ENCODE results near the gene DPP10.

The DPP10 gene

GRCh38 chr2:114810092-114810491, 367.7 kb downstream of the DPP10 start:
- DNase-seq (ENCODE audit: low read depth in 2 of 2), result no peak

GRCh38 chr2:114812261-114812660, 369.8 kb downstream of the DPP10 start:
- DNase-seq (ENCODE audit: low read depth in 2 of 2), result no peak

DNA sequence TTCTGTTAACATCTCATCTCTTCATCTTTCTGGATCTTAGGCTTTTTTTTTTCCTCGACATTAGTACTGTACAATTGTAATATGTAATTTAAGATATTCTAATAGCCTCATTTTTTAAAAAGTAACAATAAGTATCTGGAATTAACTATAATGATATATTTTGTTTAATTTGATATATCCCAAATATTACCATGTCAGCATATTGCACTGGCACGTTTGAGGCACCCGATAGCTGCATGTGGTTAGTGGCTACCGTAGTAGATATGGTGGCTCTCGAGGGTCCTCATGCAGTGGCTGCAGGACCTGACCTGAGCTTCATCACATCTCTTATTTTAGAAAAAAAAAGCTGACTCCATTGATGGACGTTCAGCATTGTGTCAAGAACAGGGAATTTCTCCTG, 371.9 kb downstream of the DPP10 start:
- no peak for DNase-seq (ENCODE audit: low read depth in 2 of 2)

DNA sequence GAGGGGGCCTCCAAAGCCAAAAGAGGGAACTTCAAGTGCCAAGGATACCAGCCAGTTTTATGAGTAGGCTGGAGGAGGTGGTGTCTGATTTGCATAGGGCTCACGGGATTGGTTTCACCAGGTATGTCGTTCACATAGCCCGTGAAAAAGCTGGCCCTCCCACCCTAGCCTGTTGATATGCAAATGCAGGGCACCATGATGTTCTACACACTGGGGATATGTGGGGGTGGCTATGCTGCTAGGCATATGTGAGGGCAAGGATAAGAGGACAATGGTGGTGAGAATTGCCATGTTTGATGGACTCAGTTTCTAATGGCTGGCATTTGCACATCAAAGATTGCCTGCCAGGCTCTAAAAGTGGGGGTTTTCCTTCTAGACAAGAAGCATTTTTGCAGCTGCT, 378.6 kb downstream of the DPP10 start:
- no peak for DNase-seq (ENCODE audit: low read depth in 2 of 2)

GRCh38 chr2:114843963-114844362, 401.5 kb downstream of the DPP10 start:
- DNase-seq (ENCODE audit: low read depth in 2 of 2), result no peak

DNA sequence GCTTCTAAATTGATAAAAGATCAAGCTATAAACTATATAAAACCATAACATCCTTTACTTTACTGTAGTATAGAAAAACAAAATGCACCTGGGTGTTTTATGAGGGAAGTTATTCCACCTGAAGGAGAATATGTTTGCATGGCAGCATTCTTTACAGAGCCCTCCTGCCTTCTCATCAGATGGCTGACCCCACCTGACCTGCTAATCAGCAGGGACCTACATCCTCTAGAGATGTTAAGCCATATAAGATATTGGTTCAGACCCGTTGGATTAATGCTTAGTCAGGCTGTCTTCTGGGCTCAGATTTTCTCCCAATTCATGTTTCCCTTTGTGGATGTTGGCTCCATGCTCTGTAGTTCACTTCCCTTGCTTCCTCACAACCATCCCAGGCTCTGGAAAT, 414.8 kb downstream of the DPP10 start:
- DNase-seq (ENCODE audit: low read depth in 2 of 2), result no peak

- no peak for DNase-seq (ENCODE audit: low read depth in 2 of 2)
Observed at GRCh38 chr2:114859726-114860510, 417.5 kb downstream of the DPP10 start.

DNA sequence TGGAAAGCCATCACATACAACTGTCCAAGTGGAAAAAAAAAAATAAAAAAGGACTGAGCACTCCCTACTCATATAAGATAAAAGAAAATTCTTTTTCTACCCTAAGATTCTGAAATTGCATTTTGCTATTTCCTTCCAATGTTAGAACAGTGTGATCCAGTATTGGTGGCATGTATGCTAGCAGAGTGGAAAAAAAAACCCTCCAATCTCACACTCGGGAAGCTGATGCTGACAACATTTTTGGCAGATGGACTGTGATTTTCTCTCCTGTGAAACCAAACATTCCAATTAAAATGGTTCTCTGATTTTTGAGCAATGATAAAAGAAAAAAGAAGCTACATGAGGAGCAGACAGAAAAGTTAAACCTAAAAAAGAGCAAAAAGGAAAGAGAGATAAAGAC, 419.8 kb downstream of the DPP10 start:
- no peak for DNase-seq (ENCODE audit: low read depth in 2 of 2)

- DNase-seq (ENCODE audit: low read depth in 2 of 2), result no peak
Observed at GRCh38 chr2:114864901-114865300, 422.5 kb downstream of the DPP10 start.

DNA sequence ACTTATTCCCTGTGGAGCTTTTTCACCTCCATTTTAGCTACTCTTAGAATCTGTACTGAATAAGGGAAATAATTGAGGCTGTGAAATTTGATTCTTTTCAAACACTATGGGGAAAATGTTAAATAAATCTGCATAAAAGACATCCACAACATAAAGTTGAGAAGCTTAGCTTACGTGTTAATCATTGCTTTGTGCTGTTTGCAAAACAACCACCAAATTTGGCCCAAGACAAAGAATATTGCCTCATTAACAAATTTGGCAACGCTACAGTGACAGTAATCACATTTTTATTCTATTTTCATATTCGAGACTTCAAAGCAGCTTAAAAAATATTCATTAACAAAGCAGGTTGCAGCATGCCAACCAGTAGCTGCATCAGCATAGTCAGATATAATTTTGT, 437.6 kb downstream of the DPP10 start:
- no peak for DNase-seq (ENCODE audit: low read depth in 2 of 2)

DNA sequence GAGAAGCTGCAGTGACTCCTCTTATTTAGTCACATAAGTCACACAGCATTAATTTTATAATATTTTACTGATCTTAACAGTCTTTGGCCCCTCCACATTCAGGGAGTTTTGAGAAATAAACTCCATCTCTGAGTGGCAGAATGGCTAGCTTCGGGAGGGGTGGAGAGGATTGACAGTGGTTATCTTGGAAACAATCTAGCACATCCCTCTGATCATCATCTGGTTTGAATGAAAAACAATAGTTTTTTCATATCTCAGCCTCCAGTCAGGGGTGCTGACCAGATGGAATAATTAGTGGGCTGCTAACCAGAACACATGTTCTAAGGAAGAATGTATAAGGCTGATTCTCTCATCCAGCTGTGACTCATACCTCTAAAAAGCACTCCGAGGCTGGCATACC, 477.5 kb downstream of the DPP10 start:
- no peak for DNase-seq (ENCODE audit: low read depth in 2 of 2)

DNA sequence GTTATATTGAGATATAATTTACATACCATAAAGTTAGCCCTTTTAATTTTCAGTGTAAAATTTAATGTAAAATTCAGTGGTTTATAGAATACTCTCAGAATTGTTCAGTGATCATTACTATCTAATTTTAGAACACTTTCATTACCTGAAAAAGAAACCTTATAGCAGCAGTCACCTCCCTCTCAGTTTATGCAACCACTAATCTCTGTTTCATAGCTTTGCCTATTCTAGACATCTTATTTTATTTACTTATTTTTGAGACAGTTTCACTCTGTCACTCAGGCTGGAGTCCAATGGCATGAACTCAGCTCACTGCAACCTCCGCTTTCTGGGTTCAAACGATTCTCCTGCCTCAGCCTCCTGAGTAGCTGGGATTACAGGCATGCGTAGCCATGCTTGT, 479.6 kb downstream of the DPP10 start:
- DNase-seq (ENCODE audit: low read depth in 2 of 2), result no peak

- no peak for DNase-seq (ENCODE audit: low read depth in 2 of 2)
Observed at GRCh38 chr2:114925296-114926255, 483.1 kb downstream of the DPP10 start.

DNA sequence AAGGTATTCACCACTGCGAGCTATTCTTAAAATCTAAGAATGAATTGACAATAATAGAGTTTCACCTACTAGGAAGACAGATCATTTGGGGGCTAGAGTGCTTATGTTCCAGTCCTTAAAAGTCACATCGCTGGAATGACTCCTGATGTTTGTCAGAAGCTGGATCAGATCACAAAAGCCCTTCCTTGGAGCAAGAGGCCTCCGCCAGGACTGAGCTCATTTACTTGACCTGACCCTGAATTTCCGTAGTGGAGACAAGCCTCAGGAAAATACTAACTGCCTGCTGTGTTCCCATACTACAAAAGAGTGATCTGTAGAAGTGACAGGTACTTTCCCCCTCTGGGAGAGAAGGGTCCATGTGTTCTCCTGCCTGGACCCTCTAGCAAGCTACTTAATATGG, 483.9 kb downstream of the DPP10 start:
- DNase-seq (ENCODE audit: low read depth in 2 of 2), result no peak

DNA sequence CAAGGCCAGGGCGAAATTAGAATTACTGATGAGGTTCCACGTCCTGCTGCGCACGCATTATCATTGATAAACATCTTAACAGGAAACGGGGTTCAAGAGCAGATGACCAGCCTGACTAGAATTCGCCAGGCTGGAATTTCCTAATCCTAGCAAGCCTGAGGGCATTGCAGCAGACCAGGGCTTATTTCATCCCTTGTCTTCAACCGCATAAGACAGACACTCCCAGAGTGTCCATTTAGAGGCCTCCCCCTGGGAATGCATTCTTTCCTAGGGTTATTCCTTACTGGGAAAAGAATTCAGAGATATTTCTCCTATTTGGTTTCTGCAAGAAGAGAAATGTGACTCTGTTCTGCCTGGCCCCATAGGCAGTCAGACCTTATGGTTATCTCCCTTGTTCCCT, 486.8 kb downstream of the DPP10 start:
- no peak for DNase-seq (ENCODE audit: low read depth in 2 of 2)

DNA sequence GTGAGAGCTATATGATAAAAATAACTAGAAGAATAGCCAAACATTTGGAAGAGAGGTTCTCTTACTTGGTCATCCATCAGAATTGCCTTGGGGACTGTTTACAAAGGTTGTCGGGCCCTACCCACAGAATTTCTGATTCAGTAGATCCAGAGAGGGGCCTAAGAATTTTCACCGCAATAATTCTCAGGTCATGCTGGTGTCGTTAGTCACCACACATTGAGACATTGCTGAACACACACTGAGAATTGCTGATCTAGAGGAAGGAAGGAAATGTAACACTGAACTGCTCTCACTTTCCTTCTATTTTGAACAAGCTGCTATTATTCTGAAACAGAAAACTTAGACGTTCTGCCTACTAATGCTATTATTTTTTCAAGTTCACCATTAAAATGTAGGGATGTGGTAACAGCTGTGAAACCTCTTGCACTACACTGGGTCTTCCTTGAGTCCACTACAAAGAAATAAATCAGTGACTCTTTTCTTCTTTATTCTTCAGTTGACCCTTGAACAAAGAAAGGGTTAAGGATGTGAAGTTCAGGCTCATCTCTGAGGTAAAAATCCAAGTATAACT, 491.3 kb downstream of the DPP10 start:
- DNase-seq (ENCODE audit: low read depth in 2 of 2), result no peak

GRCh38 chr2:114935031-114935430, 492.6 kb downstream of the DPP10 start:
- DNase-seq (ENCODE audit: low read depth in 2 of 2), result no peak

DNA sequence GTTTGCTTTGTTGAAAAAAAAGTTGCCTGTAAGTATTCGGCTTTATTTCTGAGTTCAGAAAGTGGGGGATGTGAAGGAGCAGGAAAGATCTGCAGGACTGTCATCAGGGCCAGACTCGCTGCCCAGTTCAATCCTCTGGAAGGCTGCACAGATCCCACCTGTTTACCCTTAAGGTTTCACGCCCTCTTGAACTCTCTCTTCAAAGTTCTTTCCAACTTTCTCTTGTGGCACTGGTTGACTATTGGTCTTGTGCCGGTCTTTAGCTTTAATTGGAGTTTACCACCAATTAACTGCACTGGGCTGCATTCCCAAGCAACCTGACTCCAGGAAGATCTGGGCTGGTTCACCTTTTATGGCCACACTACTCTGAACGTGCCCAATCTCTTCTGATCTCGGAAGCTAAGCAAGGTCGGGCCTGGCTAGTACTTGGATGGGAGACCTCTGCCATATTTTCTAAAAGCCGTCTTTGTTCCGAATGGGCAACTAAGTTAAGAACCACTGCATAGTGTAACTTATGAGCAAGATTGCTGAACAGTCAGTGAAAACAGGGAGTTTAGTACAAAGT, 495.0 kb downstream of the DPP10 start:
- DNase-seq (ENCODE audit: low read depth in 2 of 2), result no peak

DNA sequence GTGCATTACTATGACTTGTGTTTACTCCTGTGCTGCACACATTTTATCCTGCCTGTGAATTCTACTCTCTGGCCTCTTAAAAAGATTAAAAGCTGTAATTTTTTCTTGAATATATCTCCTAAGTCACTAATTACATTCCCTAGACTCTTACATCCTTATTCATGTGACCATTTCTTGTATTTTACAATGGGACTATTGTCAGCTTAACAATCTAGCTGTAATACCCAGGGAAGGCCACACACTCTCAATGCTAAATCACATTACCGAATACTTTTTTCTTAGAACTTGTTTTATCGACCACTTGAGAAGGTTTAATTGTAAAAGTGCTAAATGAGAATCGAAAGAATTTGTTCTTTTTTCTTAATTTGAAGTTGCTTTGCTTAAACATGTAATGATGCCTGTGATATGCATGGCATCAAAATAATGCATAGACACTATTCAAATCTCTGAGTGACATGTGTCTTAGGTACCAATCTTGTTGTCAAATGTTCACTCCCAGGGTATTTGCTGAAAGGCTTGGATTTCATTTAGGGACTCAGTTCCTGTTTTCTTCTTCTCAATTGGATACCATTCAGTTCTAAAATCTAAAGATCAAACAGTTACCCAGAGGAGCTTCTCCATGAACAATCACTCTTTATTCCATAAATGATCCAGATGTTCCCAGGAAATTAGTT, 498.5 kb downstream of the DPP10 start:
- DNase-seq (ENCODE audit: low read depth in 2 of 2), result no peak

DNA sequence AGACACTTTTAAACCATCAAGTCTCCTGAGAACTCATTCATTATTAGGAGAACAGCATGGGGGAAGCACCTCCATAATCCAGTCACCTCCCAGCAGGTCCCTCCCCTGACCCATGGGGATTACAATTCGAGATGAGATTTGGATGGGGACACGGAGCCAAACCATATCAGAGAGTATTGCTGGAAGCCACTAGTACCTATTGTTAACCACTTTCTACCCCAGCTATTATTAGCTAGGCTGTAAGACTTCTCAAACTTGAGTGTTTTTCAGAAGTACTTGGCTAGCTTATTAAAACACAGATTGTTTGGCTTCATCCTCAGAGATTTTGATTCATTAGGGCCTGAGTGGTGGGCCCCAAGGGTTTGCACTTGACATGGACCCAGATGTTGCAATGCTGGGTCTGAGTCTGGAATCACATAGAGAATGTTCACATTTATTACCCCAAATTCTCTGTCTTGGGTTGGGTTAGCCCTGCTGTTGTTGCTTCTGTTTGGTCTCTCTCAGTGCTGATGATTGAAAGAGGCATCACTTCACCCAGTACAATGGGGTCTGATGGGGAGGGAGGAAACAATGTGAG, 506.9 kb downstream of the DPP10 start:
- DNase-seq (ENCODE audit: low read depth in 2 of 2), result no peak

GRCh38 chr2:114960389-114960788, 517.9 kb downstream of the DPP10 start:
- no peak for DNase-seq (ENCODE audit: low read depth in 2 of 2)
